ENCODE measurements around the gene IZUMO3. TPM values are rescaled to one million over a fixed set of nuclear protein-coding genes. Genes with fewer than 3 reads are reported as not detected.
"Not testable (repeated sequence)": the region's sequence is repeated elsewhere in the genome, so short reads cannot be mapped to it uniquely, and the experiment has no call there.

Gene IZUMO3
- total and polyA plus RNA-seq, 10 donors = not detected

- no peaks in the 10 kb centered on the region for H3K36me3 ChIP-seq
- DNase-seq = no peak
- WGBS, 5 donors = 55 to 73% (median 69%) methylated on average over 6 of the region's 6 CpGs
- H3K4me1 ChIP-seq = no peaks in the 10 kb centered on the region
- H3K9me3 ChIP-seq = peaks cover 0 to 36% (median 10%) of the 10 kb centered on the region in 8 donors
- H3K27ac ChIP-seq = no peak overlapping the region
- no peaks in the 10 kb centered on the region for H3K27me3 ChIP-seq (replicated peaks in 1 of 7)
- TF ChIP-seq POLR2A (IDR thresholded peaks at IDR 0.05) (no peak), CTCF (IDR thresholded peaks at IDR 0.05 in 8 of 11, conservative IDR thresholded peaks at IDR 0.05 in 3 of 11) (no peak), POLR2AphosphoS5 (IDR thresholded peaks at IDR 0.05) (no peak)
- intact Hi-C loops (cut with DNase I; ENCODE audit: low total_unique reads) = no loop called here
- H3K4me3 ChIP-seq = no peak overlapping the region
These were observed 36.7 kb upstream of the IZUMO3 start for GRCh38 chr9:24582146-24583126.

GRCh38 chr9:24580005-24580404 is 34.3 kb upstream of the IZUMO3 start:
- H3K36me3 ChIP-seq; H3K27ac ChIP-seq; H3K4me3 ChIP-seq; H3K4me1 ChIP-seq; DNase-seq; H3K27me3 ChIP-seq (replicated peaks in 1 of 7); intact Hi-C loops (cut with DNase I; ENCODE audit: low total_unique reads): not testable (repeated sequence)
- WGBS, 5 donors = 75 to 86% (median 83%) methylated on average over 17 to 21 of the region's 21 CpGs
- H3K9me3 ChIP-seq = peaks cover 0 to 18% (median 3%) of the 10 kb centered on the region in 8 donors

- DNase-seq = no peak
- 89 to 97% (median 95%) methylated on average over 2 of the region's 2 CpGs for WGBS, 5 donors
These were observed 26.7 kb upstream of the IZUMO3 start for GRCh38 chr9:24572406-24572805.

GRCh38 chr9:24561957-24562356 is 16.3 kb upstream of the IZUMO3 start:
- intact Hi-C loops (cut with DNase I; ENCODE audit: low total_unique reads) = no loop called here
- DNase-seq = no peak
- WGBS, 5 donors = 84 to 87% (median 86%) methylated on average over 3 of the region's 3 CpGs
- no peaks in the 10 kb centered on the region for H3K4me1 ChIP-seq
- no peaks in the 10 kb centered on the region for H3K27me3 ChIP-seq (replicated peaks in 1 of 7)
- no peak overlapping the region for H3K27ac ChIP-seq
- H3K9me3 ChIP-seq = peaks cover 0 to 19% (median 0%) of the 10 kb centered on the region in 8 donors
- TF ChIP-seq POLR2AphosphoS5 (IDR thresholded peaks at IDR 0.05) (no peak), CTCF (IDR thresholded peaks at IDR 0.05 in 8 of 11, conservative IDR thresholded peaks at IDR 0.05 in 3 of 11) (no peak), POLR2A (IDR thresholded peaks at IDR 0.05) (no peak)
- H3K4me3 ChIP-seq = no peak overlapping the region
- no peaks in the 10 kb centered on the region for H3K36me3 ChIP-seq

More at GRCh38 chr9:24572406-24572805, 26.7 kb upstream of the IZUMO3 start:
- Histone ChIP-seq H3K36me3 (no peaks in the 10 kb centered on the region), H3K9me3 (peaks cover 0 to 11% (median 0%) of the 10 kb centered on the region in 8 donors), H3K27ac (no peak overlapping the region), H3K4me1 (no peaks in the 10 kb centered on the region), H3K27me3 (replicated peaks in 1 of 7) (no peaks in the 10 kb centered on the region), H3K4me3 (no peak overlapping the region)
- TF ChIP-seq CTCF (IDR thresholded peaks at IDR 0.05 in 8 of 11, conservative IDR thresholded peaks at IDR 0.05 in 3 of 11) (no peak), POLR2AphosphoS5 (IDR thresholded peaks at IDR 0.05) (no peak), POLR2A (IDR thresholded peaks at IDR 0.05) (no peak)
- intact Hi-C loops (cut with DNase I; ENCODE audit: low total_unique reads) = no loop called here

Measured in spleen (tissue), 11 donors.